GM18873 (cell line): ENCODE data around the gene THBS2.

ENCODE experiments used
- ATAC-seq: cut with Tn5 transposase; IDR thresholded peaks from one replicate; pipeline ENCODE4 v1.9.1; 2021; ENCODE audit warnings: mild to moderate bottlenecking, moderate library complexity, moderate number of reproducible peaks; ENCODE audit not compliant: unreplicated experiment, low FRiP score

Gene THBS2

DNA sequence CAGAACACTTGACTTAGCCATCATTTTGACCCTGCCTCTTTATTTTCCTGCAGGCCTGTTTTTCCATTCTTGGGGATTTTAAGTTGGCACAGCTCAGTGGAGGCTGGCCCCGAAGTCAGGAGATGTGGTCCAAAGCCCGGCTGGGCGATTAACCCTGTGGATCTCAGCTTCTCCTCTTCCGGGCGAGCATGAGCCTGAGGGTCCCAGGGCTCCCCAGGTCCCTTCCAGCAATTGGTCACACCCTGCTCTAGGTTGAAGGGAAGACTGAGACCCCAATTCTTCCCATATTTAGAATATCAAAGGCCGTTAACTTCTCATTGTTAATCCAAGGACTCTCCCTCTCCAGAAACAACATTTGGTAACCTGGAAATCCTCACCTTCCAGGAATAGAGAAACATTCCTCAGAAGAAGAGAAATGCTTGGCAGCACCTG is 2.3 kb downstream of the THBS2 start:
- ATAC-seq, result no peak

DNA sequence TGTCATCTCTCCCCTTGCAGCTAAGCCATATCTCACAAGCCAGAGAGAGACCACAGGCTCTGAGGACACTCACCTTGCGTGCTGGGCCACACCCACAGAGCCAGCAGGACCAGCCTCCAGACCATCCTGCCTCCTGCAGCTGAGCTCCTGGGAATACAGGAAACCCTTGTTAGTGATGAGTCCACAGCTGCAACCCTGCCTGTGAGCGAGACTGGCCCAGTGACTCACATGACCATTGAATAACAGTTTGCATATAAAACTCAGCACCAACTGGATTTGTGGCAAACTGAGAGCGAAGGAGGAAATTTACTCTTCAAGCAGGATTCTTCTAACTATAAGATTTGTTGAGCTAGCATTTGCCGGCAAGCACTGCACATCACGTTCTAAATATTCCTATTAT is 3.0 kb downstream of the THBS2 start:
- no peak for ATAC-seq

DNA sequence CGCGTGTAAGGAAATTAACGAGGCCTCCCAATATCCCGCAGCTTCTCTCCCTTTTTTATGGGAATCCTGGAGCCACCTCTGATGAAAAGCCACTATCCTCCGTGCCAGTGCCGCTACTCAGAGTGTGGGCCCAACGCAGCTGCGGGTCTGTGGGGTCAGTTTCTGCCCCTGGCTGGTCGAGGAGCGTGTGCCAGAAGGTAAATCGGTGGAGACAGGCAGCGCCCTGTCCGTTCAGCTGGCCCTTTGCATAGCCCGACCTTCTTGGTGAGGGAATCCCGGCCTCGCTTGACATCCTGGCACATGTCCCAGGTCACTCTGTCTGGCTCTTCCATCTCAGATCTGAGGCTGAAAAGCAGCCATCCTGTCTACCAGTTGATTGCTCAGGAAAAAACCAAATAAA is 4.6 kb downstream of the THBS2 start:
- no peak for ATAC-seq

DNA sequence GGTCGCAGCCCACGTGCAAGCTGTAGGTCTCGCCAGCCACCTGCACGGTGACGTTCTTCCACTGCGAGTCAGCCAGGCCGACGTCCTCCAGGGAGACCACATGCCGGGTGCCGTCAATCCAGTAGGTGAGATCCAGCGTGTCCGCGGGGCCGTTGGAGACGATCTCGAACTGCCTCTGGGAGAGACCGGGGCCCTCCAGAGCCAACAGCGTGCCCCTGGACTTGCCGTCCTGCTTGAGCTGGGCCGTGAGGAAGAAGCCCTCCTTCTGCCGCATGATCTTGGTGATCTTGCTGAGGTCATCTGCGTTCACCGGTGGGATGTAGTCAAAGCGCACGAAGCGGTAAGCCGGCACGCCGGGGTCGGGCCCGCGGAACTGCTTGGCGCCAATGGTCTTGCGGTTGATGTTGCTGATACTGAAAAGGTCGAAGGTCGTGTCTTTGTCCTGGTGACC is 5.1 kb downstream of the THBS2 start:
- no peak for ATAC-seq

DNA sequence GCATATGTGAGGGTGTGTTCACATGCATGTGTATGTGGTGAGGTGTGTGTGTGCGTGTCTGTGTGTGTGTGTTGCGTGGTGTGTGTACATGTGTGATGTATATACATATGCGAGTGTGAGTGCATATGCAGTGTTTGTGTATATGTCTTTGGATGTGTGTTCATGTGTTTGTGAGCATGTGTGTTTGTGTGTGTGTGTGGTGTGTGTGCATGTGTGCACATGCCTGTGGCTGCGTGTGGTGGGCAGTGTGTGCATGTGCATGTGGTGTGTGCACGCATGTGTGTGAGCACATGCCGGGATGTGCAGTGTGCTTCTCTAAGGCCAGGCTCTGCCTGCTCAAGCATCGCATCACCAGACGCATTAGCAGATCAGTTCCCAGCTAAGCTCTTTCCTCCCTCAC is 5.7 kb downstream of the THBS2 start:
- no peak for ATAC-seq

DNA sequence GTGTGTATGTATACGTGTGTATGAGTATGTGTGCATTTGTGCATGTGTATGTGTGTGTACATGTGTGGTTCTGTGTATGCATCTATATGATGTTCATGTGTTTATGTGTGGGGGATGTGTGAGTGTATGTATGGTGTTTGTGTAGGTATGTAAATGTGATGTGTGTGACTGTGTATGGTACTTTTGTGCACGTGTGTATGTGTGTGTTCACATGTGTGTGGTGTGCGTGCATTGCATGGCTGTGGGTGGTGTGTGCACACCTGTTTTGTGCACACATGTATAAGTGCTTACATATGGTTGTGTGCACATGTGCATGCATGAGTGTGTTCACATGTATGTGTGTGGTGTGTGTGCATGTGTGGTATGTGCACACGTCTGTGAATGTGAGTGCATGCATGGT is 6.2 kb downstream of the THBS2 start:
- no peak for ATAC-seq

DNA sequence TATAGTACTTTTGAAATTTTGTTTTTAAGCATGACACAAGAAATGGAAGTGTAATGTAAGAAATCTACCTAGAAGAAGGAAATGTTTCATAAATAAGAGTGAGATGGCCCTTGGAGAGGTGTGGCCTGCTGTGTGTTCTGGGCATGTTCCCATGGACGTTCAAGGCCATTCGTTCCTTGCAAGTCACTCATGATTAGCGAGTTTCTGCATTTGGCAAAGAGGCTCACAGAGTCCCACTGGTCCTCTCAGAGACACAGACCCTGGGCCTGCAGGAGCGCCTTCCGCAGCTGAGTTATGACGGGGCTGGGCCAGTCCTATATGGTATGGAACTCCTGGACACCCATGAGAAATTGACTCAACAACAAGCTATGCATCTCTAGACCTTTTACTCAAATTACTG is 7.2 kb downstream of the THBS2 start:
- ATAC-seq, result no peak

DNA sequence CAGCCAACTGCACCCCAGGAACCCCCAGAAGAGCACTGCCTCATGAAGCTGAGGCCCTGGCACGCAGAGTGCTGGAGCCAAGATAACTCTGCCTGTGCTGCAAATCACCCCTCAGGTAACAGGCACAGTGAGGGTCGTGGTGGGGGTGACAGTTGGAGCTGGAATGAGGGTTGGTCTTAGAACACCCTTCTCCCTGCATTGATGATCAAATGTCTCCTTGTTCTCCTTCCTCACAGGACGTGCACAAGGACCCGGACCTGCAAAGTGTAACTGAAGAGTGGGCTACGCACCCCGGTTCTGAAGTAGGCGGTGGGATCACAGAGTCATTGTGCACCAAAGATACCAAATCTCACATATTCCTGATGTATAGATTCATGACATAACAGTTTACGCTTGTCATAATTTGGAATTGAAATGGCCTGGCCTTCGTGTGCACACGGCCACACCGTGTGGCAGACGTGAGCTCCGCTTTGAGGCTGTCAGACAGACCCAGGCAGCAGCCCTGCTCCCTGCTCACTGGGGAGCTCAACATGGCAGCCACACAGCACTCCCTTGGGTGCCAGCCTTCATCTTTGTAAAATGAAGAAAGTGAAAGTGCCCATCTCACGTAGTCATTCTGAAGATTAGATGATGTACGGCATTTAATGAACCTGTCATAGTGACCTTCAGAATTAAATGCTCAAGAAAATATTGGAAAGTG is 8.8 kb downstream of the THBS2 start:
- ATAC-seq, result no peak

DNA sequence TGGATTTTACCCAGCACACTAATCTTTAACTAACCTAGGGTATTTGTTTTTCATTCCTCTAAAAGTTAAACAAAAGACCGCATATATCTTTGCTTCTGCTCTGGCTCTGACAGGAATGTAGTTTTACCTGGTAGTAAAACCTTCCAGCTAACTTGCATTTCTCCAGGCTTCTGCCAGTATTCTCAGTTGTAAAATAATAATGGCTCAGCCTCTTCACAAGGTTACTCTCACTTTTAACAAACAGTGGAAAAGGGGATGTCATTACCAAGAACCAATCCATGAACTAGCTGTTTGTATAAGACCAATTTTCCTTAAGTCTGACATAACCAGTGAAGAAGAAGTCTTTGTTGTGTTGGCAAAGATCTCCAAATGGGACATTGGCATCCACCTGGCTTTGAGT is 10.0 kb downstream of the THBS2 start:
- ATAC-seq, result no peak

DNA sequence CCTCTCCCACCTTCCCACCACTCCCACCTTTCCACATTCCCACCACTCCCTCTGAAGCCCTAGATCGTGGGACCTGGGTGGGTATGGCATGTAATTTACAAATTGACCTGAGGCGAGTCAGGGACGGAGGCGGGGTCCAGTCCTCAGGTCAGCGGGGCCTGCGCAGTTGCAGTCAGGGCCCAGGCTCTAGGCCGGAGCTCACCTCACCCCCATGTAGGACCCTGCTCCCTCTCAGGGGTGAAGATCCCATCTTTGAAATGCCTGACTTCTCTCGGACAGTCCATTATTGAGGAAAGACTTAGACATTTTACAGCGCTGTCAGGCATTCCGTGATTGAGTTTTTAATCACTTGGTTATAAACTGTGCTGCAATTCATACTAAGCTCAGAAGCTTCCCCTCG is 10.5 kb downstream of the THBS2 start:
- ATAC-seq, result no peak

DNA sequence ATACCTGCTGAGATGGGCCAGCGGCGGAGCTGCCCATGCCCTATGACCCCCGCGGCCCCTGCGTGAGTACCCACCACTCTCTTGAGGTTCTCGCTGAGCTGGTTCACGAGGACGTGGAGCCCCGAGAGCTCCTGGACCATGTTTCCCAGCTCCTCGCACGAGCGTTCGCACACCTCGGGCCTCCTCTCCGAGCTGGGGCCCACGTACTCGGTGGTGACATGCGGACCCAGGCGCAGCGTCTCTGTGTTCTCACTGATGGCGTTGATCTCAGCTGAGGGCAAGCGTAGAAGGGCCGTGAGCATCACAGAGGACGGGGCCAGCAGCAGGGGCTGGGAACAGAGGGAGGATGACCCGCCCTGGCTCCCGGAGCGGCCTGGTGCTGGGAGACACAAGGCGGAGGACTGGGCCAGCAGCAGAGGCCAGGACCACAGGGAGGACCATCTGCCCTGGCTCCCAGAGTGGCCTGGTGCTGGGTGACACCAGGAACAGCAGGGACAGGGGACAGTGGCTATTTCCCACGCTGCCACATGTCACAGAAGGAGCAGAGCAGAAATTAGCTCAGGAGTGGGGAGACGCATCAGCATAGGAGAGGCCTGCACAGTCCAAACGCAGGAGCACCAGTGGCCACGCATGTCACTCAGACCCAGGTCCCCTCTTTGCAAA is 11.8 kb downstream of the THBS2 start:
- ATAC-seq, result no peak

DNA sequence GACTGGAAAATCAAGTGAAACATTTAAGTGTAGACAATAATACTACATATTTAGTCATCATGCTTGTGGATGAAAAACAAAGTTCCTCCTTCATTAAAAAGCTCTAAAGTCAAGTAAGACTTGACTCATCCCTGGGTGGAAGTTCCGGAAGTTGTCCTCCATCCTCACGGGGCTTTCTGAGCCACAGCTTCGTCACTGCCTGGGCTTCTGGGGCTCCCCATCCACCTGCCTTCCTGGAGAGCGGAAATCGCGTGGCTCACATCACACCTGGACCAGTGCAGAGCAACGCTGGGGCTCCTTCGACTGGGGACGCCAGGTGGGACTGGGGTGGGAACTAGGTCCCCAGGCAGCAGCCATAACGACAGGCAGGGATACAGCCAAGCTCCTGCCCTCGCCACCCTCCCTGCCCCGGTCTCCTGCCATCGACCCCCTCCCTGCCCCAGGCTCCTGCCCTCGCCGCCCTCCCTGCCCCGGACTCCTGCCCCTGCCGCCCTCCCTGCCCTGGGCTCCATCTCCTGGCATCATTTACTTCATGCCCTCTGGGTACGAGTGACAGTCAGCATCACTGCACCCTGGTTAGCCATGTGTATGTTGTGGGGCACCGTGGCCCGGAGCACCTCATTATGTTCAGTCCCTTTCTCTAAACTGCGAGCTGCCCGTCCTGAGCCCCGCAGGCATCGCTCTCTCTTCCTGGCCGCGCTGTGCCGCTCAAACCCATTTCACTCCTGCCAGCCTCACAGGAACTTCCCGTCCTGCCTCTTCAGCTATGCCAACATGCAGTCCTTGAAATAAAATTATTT is 12.9 kb downstream of the THBS2 start:
- ATAC-seq, result no peak

DNA sequence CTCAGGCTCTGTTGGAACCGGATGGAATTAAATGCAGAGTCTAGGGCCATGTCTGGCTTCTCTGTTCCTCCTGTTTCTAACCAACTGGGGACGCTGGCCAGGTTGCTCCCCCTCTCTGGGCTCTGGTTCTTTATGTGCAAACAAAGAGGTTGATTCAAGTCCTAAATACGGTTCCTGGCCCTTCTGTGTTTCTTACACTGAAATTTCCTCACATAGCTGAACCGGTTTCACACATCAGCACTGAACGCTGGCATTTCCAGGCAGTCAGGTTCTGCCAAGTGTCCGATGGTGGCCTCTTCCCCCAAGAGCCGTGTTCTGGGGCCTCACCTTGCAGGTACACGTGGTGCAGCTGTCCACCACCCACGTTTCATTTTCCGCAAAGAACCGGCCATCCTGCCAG is 13.5 kb downstream of the THBS2 start:
- ATAC-seq, result no peak

DNA sequence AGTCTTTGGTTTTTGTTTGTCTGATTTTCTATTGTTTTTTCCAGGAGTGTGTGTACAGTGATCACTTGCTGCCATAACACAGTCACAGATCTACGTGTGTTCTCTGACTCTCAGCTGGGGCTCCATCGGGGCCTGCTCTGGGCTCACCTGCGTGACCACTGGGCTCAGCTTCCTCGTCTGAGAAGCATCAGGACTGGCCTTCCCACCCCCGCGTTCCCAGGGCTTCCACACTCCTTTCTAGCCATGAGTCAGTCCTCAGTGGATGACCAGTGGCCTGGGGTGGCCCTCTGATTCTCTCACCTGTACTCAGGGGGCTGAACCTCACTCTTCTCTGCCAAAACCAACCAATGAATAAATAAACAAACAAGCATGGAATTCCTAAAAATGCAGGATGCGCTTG is 14.5 kb downstream of the THBS2 start:
- no peak for ATAC-seq

DNA sequence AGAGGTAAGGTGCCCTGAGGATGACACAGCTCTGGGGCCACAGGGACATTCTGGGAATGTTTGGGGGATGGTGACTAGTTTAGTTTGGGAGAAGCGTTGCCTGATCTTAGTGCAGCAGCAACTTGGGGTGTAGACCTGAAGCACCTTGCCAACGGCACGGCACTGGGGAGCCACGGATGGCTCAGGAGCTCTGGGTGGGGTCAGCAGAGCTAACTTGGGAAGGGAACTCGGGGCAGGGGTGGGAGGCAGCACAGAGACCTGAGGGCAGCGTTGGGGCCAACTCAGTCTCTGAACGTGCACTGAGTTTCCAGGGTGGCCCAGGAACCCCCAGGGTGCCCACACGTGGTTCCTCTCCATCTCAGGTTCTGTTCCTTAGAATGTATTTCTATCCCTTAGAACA is 14.9 kb downstream of the THBS2 start:
- ATAC-seq, result no peak

DNA sequence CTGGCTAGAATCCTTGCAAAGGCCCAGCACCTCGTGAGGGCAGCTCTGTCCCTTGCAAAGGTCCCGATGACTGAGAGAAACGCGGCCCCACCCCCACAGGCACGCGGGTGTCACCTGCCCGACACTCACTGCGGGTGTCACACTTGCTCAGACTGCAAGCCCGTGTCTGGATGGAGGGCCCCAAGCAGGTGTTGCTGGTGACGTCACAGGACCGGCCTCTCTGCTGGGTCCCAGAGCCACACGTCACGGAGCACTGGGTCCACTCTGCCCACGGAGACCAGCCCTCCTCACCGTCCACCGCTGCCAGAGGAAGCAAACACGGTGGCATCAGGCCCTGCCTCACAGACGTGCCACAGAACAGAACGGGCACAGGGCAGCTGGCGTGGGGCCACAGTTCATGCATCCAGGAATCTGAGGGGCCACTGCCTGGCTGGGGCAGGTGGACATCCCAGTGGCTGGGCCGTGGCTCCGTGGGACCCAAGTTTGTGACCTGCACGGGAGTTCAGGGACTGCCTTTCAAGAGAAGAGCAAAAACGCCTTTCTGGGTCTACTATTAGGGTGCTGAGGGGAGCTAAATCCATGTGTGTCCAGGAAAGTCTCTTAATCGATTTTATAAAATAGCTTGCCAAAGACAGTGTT is 16.0 kb downstream of the THBS2 start:
- no peak for ATAC-seq

DNA sequence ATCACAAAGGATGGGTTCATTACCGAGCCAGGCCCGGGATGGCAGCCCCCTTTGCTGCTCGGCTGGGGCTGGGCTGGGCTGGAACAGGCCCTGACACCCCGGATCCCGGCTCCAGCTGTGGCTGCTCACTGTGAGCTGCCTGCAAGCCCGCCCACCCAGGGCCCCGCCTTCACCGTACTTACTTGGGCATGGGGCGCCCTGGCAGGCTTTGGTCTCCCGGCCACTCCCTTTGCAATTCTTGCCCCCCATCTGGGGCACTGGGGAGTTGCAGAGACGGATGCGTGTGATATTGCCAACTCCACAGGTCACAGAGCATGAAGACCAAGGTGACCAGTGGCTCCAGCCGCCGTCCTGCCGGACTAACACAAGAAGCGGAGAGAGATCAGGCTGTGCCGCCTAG is 16.7 kb downstream of the THBS2 start:
- ATAC-seq, result no peak

DNA sequence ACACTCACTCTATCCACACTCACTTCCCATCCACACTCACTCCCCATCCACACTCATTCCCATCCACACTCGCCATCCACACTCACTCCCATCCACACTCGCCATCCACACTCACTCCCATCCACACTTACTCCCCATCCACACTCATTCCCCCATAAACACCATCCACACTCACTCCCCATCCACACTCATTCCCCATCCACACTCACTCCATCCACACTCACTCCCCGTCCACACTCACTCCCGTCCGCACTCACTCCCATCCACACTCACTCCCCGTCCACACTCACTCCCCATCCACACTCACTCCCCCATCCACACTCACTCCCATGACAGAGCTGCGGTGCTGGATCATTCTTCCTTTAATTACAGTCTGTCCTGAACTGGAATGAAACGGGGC is 17.1 kb downstream of the THBS2 start:
- ATAC-seq, result no peak

DNA sequence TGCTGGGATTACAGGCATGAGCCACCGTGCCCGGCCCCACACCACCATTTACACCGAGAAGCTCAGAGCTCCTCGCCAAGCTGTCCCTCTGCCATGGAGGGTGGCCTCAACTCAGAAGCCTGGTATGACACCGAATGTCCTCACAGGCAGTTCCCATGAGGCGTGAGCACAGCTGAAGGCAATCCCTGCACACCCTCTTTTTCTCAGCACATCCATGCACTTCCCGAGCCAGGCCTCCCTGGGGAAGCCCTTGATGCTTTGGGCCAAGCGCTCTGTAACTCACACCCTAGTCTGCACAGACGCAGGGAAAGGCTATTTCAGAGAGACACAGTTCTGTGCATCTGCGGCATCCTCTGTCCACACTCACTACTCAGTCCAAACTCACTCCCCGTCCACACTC is 18.4 kb downstream of the THBS2 start:
- ATAC-seq, result no peak

DNA sequence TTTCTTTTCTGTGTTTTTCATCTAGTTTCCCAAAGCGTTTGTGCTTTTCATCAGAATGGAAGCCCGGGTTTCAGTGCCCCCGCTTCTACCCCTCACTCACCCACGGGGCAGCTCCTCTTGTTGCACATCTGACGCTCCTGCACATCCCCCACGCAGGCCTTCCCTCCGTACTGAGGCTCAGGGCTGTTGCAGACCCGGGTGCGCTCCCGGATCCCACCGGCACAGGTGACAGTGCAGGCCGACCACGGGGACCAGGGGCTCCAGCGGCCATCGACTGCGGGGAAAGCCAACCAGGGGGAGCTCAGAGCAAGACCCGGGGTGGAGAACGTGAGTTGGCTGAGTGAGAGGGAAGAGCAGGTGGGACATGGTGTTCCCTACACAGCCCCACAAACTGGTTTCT is 19.0 kb downstream of the THBS2 start:
- ATAC-seq, result no peak

DNA sequence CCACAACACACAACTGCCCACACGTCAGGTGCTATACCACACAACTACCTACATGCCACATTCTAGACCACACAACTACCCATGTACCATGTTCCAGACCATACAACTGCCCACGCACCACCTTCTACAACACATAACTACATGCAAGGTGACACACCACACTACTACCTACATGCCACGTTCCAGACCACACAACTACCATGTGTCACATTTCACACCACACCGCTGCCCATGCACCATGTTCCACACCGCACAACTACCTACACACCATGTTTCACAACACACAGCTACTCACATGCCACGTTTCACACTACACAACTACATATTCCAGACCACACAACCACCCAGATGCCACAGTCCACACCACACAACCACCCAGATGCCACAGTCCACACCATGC is 19.8 kb downstream of the THBS2 start:
- no peak for ATAC-seq
